ENCODE data around the gene TSPAN17.
A peak's percentile ranks its signal among the peaks of the same experiment; 100 is the strongest.

The TSPAN17 gene

DNA sequence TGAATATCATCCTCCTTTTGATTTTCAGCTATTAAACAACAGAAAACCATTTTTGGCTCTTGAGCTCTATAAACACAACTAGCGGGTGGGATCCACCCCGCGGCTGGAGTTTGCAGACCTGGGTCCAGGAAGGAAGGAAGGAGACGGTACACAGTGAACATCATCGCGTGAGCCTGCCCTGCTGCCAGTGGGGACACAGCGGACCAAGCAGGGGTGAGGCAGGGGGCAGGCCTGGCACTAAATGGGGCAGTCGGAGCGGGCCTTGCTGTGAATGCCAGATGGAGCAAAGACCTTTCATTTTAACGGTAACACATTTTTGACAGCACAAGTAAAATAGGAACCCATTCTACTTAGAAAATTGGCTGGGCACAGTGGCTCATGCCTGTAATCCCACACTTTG lies 14.4 kb downstream of the TSPAN17 start:
- no peak for DNase-seq

DNA sequence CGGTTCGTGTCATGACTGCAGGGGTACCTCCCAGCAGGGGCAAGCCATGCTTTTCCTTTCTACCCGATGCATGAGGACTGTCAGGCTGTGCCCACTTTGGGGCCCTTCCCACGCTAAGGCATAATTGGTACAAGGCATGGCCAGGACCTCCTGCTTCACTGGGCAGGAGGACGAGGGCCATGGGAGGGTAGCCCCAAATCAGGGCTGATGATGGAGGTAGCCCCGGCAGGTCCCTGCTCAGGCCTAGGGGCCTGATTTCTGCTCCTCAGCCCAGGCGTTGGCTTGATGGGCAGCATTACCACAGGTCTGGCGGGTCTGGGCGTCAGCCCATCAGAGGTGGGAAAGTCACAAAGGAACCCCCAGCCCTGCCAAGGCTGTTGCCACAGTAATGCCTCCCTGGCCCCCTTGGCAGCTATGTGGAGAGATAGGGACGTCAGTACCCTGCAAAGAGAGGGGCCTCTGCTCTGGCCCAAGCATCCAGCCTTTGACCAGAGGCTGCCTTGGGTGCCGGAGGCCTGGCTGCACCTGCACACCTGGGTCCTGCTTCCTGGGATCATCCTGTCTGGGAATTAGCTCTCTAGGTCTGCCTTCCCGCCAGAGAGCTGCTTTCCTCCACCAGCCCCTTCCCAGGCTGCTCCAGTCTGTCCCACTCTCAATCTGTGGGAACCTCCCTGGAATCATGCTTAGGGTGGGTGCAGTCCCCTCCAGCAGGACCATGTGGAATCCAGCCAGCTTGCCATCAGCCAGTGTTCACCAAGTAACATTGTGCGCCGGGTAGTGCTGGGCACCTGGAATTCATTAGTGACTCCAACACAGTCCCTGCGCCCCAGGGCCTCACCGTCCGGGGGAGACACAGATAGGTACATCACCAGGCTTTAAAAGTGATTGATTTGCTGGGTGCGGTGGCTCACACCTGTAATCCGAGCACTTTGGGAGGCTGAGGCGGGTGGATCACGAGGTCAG lies 15.4 kb downstream of the TSPAN17 start:
- DNase-seq: no peak

DNA sequence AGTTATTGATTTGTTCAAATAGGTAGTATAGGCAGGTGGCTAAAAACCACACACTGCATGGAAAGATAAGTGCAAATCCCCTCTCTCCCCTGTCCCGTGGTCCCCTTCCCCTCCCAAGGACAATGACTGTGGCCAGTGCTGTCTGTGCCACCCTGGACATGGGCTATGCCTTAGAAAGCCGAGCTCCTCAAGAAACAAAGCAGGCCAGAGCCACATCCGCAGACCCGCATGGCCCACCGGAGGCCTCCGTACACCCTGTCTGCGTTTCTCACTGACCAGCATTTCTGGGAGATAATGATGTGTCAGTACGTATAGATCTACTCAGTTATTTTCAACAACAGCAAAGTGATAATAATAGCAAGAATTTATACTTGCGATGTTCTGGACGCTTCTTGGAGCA lies 16.3 kb downstream of the TSPAN17 start:
- no peak for DNase-seq

DNA sequence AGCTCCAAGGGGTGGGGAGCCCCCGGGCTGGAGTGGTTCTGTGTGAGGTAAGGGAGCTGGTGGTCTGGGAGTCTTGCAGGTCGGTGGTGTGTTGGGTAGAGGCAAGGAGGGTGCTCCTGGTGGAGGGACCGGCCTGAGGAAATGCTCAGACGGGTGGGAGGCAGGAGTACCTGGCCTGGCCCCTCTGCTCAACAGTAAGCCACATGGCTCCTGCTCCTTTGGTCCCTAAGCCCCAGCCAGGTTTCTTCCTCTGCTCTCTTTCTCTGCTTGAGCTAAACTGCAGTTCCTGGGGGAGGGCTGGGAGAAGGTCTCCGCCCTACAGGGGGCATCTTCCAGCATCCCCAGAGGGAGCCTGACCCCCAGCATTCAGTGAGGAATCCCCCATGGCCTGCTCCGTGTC lies 17.2 kb downstream of the TSPAN17 start:
- DNase-seq: no peak

DNA sequence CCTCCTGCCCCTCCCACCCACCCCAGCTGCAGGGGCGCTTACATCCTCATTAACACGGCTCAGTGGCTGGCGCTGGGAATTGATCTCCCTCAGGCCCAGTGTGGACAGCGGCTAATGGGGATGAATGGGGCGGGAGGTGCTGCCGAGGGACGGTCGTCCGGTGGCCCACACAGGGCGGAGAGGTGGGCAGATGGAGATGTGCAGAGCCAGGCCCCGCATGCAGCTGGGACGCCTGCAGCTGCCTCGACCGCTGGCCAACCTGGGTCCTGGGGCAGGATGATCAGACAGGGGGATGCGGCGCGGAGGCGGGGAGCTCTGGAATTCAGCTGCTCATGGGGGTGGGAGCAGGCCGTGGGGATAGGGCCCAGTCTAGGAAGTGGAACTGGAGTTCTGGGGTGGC lies 17.6 kb downstream of the TSPAN17 start:
- no peak for DNase-seq

DNA sequence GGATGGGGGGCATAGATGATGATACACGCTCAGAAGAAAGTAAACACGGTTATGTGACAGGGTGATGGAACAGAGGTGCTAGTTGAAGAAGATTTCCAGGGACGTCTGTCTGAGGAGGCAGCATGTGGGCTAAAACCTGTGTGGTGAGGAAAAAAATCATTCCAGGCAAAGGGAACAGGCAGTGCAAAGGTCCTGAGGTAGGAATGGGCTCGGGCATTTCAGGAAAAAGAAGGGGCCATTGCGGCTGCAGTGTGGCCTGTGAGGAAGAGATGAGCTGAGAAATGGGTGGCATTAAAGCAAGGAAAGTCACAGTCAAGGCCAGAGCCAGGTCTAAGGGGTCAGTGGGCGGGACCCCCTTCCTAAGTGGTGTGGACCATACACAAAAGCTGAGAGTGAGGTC lies 18.2 kb downstream of the TSPAN17 start:
- DNase-seq: no peak

DNA sequence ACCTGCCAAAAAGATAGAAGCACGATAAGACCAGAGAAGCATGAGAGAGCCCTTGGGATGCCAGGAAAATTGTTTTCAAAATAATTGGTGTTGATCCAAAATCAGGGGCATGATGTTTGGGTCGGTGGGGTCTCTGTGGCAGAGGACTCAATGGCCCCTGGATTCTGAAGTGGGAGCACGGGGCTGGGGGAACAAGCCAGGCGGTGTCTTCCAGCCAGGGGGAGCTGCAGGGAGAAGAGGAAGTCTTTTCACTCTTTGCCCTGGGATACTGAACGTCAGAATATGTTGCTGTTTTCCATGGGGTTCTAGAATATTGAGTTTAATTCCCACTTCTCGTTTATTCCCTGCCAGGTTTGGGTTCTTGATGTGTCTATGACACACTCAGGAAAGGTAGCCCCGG lies 20.4 kb downstream of the TSPAN17 start:
- no peak for DNase-seq

DNA sequence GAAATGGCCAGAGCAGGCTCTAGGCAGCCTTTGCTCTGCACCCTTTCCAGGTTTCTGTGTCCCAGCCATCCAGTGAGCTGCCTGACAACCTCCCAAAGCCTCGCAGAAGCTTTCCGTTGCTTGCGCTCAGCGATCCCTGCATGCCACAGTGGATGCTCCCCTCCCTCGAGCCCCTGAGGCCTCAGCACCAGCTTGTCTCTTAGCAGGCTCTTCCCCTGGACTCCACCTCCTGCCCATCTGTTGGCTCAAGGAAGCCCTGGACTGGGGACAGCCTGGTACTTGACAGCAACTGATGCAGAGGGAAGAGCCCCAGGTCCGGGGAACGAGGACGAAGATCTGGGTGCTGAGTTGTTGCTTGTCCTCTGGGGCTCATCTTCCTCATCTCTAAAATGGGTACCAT lies 23.2 kb downstream of the TSPAN17 start:
- DNase-seq: no peak

DNA sequence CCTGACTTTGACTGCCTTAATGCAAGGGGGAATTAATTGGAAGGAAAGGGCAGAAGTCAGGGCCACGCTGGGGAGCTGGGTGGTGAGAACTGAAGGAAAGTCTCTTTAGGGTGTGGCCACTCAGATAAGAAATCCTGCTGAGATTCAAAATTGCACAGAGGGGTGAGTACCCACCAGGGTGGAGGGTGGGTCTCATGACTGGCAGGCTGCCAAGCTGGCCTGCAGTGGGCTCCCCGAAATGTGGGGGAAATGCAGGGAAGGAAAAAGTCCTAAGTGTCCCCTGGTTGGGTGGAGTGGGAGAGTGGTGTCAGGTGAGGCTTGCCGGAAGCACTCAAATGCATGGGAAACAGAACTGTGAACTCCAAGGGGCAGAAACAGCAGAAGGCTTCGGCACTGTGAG lies 24.1 kb downstream of the TSPAN17 start:
- DNase-seq: no peak

DNA sequence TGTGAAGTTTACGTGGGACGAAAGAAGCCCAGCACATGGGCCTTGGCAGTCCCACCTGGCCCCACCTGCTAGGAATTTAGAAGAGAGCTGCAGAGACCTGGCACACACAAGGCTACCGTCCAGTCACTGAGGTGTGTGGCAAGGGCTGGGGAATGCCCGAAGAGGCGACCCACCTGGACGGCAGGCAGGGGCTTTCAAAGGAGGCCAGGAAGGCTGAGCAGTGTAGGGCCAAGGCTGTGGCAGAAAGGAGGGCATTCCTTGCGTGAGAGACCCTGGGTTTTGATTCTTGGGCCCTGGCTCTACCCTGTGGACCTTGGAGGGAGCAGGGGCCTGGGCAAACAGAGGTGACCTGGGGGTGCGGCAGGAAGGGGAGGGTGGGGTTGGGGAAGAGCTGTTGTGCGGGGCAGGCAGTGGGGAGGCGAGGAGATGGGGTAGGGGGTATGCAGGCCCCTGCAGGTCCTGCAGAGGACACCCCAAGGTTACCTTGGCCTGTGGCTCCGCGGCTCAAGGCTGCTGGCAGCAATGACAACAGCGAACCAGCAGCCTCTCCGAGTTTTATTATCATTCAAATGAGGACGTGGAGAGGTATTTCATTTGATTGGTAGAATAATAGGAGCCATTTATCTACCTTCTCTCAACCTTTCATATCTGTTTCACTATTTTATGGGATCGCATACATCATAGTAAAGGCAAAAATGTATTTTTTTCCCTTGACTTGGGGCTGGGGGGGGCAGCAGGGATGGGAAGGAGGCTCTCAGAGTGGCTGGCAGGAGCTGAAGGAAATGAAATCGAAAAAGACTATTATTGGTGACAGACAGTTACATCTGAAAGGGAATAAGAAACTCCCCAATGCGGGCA lies 24.8 kb downstream of the TSPAN17 start:
- no peak for DNase-seq

DNA sequence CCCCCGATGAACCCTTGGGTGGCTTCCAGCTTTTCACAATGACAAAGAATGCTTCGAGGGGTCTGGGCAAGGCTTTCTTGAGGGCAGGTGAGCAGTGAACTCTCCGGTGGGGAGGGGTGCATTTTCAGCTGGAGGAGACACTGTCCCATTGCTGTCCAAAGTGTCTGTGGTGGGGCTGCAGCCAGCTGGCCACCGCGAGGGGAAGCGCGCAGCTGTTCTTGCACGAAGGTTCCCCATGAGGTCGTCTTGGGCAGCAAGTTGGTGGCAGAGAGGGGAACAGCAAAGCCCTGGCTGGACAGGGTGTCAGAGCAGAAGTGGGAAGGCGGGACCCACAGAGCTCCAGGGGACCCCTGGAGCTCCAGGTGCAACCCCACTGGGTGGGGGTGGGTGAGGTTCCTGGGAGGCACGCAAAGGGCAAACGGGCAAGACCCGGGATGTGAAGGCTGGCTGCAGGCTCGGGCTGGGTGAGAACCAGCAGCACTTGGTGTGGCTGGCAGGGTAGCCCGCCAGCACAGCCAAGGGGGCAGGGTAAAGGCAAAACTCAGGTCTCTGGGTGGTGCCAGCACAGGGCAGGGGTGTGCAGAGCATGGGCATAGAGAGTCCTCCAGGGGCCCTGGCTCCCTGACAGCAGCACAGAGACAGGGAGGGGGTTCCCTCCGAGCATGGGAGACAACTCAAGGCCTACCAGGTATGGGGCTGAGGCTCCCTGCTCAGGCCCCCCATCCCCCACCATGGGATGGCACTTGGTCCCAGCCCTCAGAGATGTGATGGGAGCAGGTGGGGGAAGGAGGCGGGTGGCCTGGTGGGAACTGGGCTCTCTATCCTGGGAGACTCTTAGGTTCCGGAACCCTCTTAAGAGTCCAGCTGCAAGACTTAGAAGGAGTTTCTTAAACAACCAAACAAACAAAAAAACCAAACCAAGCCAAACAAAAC lies 26.6 kb downstream of the TSPAN17 start:
- no peak for DNase-seq

DNA sequence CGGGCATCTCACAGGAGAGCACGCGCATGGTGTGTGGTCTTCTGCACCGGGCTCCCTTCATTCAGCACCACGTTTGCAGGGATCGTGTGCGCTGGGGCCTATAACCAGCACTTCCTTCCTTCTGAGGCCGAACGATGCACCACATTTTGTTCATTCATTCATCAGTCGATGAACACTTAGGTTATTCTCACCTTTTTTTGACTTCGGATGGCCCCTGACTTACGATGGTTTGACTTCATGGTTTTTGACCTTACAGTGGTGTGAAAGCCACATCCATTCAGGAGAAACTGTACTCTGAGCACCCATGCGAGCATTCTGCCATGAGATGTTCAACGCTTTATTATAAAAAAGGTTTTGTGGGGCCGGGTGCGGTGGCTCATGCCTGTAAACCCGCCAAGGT lies 27.5 kb downstream of the TSPAN17 start:
- DNase-seq: no peak

DNA sequence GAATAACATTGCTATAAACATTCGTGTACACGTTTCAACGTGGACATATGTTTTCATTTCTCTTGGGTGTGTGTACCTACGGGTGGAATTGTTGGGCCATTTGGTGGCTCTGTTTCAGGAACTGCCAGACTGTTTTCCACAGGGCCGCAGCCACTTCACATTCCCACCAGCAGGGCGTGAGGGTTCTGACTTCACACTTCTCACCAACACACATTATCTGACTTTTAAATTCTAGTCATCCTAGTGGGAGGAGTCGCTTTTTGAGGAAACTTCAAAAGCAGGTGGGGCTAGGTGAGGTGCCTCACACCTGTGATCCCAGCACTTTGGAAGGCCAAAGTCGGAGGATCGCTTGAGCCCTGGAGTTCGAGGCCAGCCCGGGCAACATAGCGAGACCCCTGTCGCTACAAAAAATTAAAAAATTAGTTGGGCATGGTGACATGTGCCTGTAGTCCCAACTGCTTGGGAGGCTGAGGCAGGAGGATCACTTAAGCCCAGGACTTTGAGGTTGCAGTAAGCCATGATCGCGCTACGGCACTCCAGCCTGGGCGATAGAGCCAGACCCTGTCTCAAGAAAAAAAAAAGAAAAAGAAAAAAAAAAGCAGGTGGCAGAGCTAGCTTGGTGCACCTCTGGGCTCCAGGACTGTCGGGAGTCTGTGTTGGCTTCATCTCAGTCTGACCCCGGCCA lies 28.5 kb downstream of the TSPAN17 start:
- peak; percentile 27 for DNase-seq

DNA sequence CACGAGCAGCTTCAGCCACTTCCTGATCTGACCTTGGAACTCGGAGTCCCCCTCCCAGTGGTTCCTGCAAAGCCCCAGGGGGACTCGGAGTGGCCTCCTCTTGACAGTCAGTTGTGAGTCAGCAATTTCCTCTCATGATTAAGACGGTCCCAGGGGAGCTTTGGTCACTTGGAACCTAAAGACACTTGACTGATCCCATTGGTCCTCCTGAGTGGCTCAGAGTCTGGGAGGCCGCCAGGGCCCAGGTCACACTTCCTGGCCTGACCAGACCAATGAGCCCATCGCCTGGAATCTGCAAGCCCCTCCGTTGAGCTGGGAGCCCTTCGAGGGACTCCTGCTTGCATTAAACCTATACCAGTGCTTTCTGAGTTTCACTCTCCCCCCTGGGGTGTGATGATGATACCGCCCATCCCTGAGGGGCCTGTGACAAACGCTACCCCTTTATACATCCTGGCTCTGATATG lies 29.1 kb downstream of the TSPAN17 start:
- DNase-seq: no peak

DNA sequence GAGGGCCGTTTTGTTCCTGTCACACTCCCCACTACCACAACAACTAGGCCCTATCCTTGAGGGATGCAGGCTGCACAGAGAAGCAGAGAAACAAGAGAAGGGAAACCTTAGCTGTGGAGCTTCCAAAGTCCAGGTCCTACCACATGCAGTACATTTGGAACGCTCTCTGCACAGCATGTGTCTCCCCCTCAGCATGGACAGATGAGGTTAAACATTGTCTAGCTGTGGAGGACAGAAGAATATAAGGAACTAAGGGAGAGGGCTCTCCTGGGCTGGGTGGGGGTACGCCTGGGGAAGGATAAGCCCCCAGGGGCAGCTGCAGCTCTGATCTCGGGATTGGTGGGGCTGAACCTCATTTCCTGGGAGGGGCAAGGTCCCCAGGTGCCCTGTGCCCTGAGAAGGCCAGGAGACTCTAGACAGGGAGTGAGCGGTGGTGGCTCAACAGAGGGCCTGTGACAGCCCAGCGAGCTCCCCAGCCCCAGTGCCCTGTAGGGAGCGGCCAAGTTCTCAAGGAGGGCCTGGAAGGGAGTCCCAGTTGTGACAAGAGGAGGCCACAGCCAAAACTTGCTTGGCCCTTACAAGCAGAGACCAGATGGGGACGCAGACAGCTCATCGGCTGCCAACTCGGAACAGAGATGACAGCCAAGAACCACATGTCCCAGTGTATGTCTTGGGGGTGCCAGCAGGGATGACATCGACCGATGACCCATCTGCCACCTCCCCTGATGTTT lies 30.1 kb downstream of the TSPAN17 start:
- DNase-seq: peak; percentile 41

DNA sequence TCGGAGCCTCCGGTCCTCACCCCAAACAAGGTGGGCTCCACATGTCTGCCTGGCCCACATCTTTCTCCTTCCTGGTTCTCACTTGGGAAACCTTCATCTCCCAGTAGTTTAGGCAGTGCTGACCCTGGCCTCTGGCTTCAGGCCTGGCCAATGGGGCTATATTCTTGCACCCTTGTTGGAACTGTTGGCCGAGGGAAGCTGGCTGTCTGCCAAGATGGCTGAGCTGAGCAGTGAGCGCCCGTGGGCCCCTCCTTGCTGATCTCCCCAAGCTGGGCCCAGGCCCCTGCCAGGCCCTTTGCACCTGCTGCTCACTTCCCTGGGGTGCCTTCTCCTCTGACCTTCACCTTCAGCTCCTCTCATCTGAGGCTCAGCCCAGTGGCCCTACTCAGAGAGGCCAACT lies 31.3 kb downstream of the TSPAN17 start:
- DNase-seq: no peak

DNA sequence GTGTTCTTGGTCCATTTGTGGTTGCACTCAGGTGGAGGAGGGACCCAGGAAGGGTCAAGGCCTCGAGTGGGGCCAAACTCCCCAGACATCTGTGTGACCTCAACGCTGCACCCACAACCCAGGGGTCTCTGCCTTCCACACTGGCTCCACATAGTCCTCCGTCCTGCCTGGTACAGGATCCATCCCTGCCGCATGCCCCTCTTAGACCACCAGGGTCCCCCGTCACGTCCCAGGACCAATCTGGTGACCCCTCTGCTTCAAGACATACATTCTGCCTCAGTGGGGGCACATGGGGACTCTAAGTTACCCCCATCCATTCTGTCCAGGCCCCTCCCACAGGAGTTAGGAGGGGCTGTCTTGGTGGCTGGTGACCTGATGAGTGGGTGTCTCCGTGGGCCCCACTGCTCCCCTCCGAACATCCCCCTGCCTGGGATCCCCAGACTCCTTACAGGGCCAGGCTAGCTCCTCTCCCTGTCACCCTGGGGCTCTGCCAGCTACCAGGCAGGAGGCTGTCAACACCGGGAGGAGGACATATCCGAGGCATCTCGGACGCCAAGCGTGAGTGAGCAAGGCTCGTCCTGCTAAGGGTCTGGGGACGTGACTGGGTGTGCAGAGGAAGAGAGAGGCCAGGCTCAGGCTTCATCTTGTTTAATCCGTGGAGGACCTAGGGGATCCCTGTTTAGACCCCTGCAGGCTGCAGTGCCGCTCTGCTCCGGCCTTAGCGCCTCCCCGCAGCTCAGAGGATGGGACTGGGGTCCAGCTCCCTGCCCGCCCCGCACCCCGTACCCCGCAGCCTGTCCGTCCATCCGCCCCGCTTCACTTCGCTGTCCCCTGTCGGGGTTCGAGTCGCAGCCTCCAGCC lies 32.3 kb downstream of the TSPAN17 start:
- DNase-seq: no peak

DNA sequence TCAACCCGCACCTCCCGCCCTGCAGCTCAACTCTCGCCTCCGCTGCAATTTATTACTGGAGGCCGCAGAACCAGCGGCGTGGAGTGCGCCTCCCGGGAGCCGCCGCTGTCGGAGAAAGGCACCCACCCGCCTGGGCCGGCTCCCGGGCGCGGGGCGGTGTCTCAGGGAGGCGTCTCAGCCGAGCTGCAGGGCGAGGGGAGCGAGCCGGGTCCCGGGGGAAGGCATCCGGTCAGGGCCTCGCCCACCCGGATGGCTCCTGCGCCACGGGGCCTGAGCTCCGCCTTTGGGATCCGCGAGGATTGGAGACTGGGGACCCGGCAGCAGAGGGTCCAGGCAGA lies 32.9 kb downstream of the TSPAN17 start:
- DNase-seq: no peak

DNA sequence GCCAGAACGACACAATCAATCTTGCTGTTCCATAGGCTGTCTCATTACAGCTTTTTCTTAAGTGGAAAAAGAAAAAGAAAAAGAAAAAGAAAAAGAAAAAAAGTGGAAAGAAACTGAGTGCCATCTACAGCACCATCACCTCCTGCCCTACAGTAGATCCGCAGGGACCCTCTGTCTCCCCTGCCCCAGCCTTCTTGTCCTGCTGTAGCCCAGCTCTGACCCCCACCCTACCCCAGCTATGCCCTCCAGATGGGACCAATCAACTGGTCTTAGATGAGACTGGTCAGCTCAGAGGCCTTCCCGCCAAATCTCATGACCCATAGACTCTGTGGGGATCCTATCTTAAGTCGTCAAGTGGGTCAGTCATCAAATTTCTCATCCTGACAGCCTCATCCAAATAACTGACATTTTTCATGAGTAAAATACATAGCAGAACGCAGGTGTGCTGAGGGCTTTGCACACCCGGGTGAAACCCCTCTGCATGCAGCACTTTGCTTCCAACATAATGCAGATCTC lies 34.8 kb downstream of the TSPAN17 start:
- DNase-seq: no peak

DNA sequence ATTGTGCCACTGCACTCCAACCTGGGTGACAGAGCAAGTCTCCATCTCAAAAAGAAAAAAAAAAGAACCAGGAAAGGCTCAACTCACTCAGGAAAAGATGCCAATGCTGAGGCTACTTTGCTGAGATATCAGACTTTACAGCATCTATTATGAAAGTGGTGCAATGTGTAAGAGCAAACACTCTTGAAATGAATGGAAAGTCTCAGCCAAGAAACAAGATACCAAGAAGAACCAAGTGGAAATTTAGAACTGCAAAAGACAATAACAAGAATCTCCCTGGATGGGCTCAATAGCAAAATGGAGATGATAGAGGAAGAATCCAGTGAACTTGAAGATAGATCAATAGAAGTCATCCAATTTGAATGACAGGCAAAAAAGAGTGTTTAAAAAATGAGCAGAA lies 37.7 kb downstream of the TSPAN17 start:
- DNase-seq: no peak

Measured in NCI-H1694 (cell line).